HG02763 (cell line): ENCODE measurements around the gene OSTM1.

ENCODE experiments used
- ATAC-seq: cut with Tn5 transposase; IDR thresholded peaks from one replicate; pipeline ENCODE4 v1.9.1; 2021; ENCODE audit warnings: mild to moderate bottlenecking, moderate library complexity; ENCODE audit not compliant: unreplicated experiment

Gene OSTM1

GRCh38 chr6:108105571-108105970, 31.0 kb upstream of the OSTM1 start:
- ATAC-seq, result no peak

- no peak for ATAC-seq
These were observed 28.4 kb upstream of the OSTM1 start for GRCh38 chr6:108102965-108103364.

GRCh38 chr6:108100003-108100402, 25.5 kb upstream of the OSTM1 start:
- no peak for ATAC-seq

GRCh38 chr6:108097882-108098281, 23.3 kb upstream of the OSTM1 start:
- no peak for ATAC-seq

- no peak for ATAC-seq
These were observed 19.3 kb upstream of the OSTM1 start for GRCh38 chr6:108093781-108094300.

- no peak for ATAC-seq
These were observed 16.7 kb upstream of the OSTM1 start for GRCh38 chr6:108091288-108091687.

- ATAC-seq, result no peak
These were observed 8.8 kb upstream of the OSTM1 start for GRCh38 chr6:108083349-108083748.

GRCh38 chr6:108082539-108082938, 8.0 kb upstream of the OSTM1 start:
- no peak for ATAC-seq

- no peak for ATAC-seq
These were observed 5.7 kb upstream of the OSTM1 start for GRCh38 chr6:108080010-108080780.

GRCh38 chr6:108078191-108078590, 3.6 kb upstream of the OSTM1 start:
- ATAC-seq, result no peak

- ATAC-seq, result no peak
These were observed 533 bp downstream of the OSTM1 start for GRCh38 chr6:108074057-108074358.

- no peak for ATAC-seq
These were observed 2.7 kb downstream of the OSTM1 start for GRCh38 chr6:108071736-108072276.

GRCh38 chr6:108068618-108069017, 5.9 kb downstream of the OSTM1 start:
- ATAC-seq, result no peak

GRCh38 chr6:108068182-108068581, 6.4 kb downstream of the OSTM1 start:
- no peak for ATAC-seq

GRCh38 chr6:108052706-108053105, 21.8 kb downstream of the OSTM1 start:
- no peak for ATAC-seq

GRCh38 chr6:108051481-108051880, 23.1 kb downstream of the OSTM1 start:
- ATAC-seq, result no peak

- ATAC-seq, result no peak
These were observed 34.9 kb downstream of the OSTM1 start for GRCh38 chr6:108039681-108040080.

GRCh38 chr6:108036884-108037283, 37.7 kb downstream of the OSTM1 start:
- ATAC-seq, result no peak

GRCh38 chr6:108031968-108032367, 42.6 kb downstream of the OSTM1 start:
- no peak for ATAC-seq

GRCh38 chr6:108030211-108030610, 44.3 kb downstream of the OSTM1 start:
- ATAC-seq, result no peak

GRCh38 chr6:108029226-108029921, 45.2 kb downstream of the OSTM1 start:
- ATAC-seq, result no peak

- no peak for ATAC-seq
These were observed 46.9 kb downstream of the OSTM1 start for GRCh38 chr6:108027594-108027993.
